HL-60/S4 (cell line): ENCODE data around the gene C6.
"Not testable (repeated sequence)": the region's sequence is repeated elsewhere in the genome, so short reads cannot be mapped to it uniquely, and the experiment has no call there.

Source experiments
- in situ Hi-C: fragments of 300-500 bp; cut with MboI; formaldehyde crosslinking; loops from 2 replicates; pipeline ENCODE4 v1.14.3; 2022; ENCODE audit warnings: low sequenced_read_pairs

The C6 gene

GRCh38 chr5:41213340-41213739 is at the start of gene C6:
Gene C6, minus strand, starts transcription at chr5:41213532. Its CDS starts 10,302 bp downstream, at chr5:41203230.
- in situ Hi-C loops = no loop called here

GRCh38 chr5:41256400-41256799 is 43.1 kb upstream of the C6 start:
- in situ Hi-C loops = no loop called here

DNA sequence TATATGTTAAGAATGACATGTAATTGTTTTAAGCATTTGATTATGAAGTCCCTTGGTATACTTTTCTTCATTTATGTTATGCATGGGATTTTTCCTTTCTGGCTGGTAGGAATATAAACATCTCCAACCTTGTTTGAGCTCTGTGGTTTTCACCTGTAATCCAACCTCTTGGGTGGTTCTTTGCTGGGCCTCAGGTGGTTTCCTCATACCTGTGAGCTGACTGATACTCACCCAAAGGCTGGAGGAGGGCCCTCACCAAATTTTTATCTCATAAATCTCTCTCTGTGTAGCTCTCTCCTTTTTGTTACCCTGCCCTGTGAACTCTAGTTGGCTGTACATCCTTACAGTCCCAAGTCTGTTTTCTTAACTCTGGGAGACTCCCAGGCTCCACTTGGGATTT is 39.8 kb upstream of the C6 start:
- in situ Hi-C loops = no loop called here

GRCh38 chr5:41252036-41252435 is 38.7 kb upstream of the C6 start:
- in situ Hi-C loops = no loop called here

- in situ Hi-C loops = no loop called here
Measured at GRCh38 chr5:41250351-41250987, 37.1 kb upstream of the C6 start.

- in situ Hi-C loops = no loop called here
Measured at GRCh38 chr5:41247135-41247534, 33.8 kb upstream of the C6 start.

- in situ Hi-C loops = no loop called here
Measured at GRCh38 chr5:41246376-41246775, 33.0 kb upstream of the C6 start.

GRCh38 chr5:41243558-41243957 is 30.2 kb upstream of the C6 start:
- in situ Hi-C loops = no loop called here

GRCh38 chr5:41240985-41241384 is 27.7 kb upstream of the C6 start:
- in situ Hi-C loops = no loop called here

- in situ Hi-C loops = no loop called here
Measured at GRCh38 chr5:41240390-41240789, 27.1 kb upstream of the C6 start.

DNA sequence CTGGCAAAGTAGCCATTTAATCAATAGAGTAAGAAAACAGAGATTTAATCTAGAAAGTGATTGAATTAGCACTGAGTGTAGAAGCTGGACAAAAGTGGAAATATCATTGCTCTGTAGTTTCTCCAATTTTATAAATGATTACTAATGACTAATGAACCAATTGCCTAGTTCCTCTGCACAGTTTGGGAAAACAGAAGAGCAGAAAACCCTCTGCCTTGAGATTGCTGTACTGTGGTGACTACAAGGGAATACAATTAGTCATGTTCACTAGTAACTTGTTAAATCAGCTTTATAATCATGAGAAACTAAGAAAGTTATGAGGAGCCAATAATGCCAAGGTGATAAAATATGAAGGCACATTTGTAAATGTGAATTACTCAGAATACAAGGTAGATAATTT is 21.1 kb upstream of the C6 start:
- in situ Hi-C loops = no loop called here

GRCh38 chr5:41232797-41233196 is 19.5 kb upstream of the C6 start:
- in situ Hi-C loops = no loop called here

GRCh38 chr5:41230276-41230675 is 16.9 kb upstream of the C6 start:
- in situ Hi-C loops = not testable (repeated sequence)

DNA sequence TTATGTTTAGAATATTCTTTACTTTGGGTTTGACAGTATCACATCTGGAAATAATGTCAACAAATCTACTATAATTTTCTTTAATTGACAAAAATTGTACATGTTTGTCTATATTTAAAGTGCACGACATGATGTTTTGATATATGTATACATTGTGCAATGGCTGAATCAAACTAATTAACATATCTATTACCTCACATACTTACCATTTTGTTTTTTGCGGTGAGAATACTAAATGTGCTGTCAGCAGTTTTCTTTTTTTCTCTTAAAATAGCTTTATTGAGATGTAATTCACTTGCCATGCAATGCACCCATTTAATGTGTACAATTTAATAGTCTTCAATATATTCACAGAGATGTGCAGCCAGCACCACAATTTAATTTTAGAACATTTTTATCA is 10.6 kb upstream of the C6 start:
- in situ Hi-C loops = no loop called here

GRCh38 chr5:41219658-41220269 is 6.4 kb upstream of the C6 start:
- in situ Hi-C loops = no loop called here

GRCh38 chr5:41218929-41219657 is 5.8 kb upstream of the C6 start:
- in situ Hi-C loops = no loop called here

- in situ Hi-C loops = no loop called here
Measured at GRCh38 chr5:41214182-41214581, 850 bp upstream of the C6 start.

GRCh38 chr5:41212935-41213334 is 397 bp downstream of the C6 start:
- in situ Hi-C loops = no loop called here

DNA sequence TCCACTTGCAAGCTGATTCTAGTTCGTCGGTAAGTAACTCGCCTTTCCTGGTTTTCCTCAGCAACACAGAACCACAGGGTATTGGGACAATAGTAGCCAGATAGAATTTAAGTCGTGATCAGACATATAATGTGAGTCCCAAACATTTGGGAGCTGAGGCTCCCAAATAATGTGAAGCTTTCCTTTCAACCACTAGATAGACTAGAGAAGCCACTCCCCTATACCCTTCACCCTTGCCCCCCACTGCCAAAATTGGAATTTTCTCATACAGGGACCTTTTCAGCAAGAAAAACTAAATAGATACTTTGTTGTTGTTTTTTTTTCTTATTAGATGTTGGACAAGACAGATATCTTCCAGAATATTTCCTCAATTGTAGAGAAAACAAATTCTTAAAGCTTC is 1.9 kb downstream of the C6 start:
- in situ Hi-C loops = no loop called here

GRCh38 chr5:41205475-41205874 is 7.9 kb downstream of the C6 start:
- in situ Hi-C loops = not testable (repeated sequence)

DNA sequence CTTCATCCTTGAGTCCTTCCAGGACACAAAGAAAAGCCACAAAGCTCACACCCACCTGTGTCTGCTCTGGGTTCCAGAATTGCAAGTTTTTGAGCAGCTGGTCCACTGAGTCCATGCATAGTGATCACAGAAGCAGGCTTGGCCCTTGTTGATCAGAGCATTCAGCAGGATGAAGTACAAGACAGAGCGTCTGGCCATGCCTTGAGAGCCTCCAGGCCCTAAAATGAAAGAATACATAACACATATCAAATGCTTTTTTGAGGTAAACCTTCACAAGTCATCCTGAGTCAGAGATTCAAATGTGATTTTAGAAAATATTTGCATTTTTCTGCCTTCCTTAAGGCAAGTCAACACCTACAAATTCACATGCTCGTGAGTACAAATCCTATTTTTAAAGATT is 10.3 kb downstream of the C6 start:
- in situ Hi-C loops = no loop called here

DNA sequence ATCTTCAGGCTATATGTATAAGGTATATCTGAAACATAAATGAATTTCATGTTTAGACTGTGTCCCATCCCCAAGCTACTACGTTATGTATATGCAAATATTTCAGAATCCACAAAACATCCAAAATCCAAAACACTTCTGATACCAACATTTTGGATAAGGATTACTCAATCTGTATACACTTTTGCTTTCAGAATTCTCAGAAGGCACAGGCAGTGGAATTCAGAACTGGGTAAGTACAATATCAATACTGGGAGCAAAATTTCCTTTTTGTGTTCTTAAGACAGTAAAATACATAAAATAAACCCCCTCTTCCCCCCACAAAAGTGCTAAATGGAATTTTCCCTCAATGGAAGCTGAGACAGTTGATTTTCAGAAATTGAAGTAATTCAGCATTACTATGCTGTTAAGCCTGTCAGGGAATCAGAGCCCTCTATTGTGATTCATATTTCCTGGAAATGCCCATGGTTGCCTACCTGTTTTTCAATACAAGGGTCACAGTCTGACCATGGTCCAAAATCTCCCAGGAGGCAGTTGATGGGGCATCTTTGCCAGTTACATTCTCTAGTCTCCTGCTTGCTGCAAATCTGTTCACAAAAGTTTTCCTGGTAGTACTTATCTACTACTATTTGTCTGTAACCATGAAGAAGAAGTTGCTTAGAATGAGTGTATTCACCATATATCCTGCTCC is 12.1 kb downstream of the C6 start:
- in situ Hi-C loops = no loop called here
